NCI-H2029 treated with DMSO at 0.1 percent for 48 hours (cell line): ENCODE results near the gene WASF3.
"Not testable (repeated sequence)": the region's sequence is repeated elsewhere in the genome, so short reads cannot be mapped to it uniquely, and the experiment has no call there.

Experiments used
- DNase-seq: peaks from one replicate; lab custom pipeline; 2025; lab: John Stamatoyannopoulos, UW

Gene WASF3

GRCh38 chr13:26636073-26636472, 78.6 kb downstream of the WASF3 start:
- DNase-seq = not testable (repeated sequence)

DNA sequence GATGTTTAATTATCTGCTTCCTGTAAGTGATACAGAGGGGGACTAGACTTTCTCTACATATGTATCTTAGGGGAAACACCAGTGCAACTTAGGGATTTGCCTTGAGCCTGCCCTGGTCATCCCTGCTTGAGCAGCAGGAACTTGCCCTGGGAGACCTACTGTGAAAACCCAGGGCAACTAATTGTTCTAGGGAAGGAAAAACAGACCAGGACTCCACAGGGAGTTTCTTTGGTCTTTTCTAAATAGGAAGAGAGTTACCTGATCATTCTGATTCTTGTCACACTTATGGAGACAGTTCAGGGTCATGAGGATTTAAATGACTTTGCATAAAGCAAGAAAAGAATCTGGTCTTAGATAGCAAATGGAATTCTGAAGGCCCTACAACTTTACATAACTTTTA, 89.1 kb downstream of the WASF3 start:
- no peak for DNase-seq

GRCh38 chr13:26651234-26651633, 93.8 kb downstream of the WASF3 start:
- DNase-seq = no peak

GRCh38 chr13:26653310-26653709, 95.8 kb downstream of the WASF3 start:
- no peak for DNase-seq

DNA sequence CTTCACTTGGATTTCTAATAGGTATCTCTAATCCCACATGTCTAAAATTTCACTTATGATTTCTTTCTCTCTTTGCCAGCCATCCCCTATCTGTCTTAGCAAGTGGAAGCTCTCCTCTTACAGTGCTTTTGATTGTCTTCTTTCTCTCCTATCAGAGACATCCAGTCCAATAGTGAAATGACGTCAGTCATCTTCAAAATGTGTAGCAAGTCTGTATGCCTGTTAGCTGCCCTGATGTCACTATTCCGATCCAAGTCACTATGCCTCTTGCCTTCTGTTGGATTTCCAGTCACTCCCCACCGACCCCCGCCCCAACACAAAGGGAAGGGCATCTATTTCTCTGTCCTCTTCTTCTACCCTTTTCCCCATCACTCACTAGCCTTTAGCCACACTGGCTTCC, 96.4 kb downstream of the WASF3 start:
- no peak for DNase-seq

- no peak for DNase-seq
These were observed 99.4 kb downstream of the WASF3 start for GRCh38 chr13:26656919-26657318.

DNA sequence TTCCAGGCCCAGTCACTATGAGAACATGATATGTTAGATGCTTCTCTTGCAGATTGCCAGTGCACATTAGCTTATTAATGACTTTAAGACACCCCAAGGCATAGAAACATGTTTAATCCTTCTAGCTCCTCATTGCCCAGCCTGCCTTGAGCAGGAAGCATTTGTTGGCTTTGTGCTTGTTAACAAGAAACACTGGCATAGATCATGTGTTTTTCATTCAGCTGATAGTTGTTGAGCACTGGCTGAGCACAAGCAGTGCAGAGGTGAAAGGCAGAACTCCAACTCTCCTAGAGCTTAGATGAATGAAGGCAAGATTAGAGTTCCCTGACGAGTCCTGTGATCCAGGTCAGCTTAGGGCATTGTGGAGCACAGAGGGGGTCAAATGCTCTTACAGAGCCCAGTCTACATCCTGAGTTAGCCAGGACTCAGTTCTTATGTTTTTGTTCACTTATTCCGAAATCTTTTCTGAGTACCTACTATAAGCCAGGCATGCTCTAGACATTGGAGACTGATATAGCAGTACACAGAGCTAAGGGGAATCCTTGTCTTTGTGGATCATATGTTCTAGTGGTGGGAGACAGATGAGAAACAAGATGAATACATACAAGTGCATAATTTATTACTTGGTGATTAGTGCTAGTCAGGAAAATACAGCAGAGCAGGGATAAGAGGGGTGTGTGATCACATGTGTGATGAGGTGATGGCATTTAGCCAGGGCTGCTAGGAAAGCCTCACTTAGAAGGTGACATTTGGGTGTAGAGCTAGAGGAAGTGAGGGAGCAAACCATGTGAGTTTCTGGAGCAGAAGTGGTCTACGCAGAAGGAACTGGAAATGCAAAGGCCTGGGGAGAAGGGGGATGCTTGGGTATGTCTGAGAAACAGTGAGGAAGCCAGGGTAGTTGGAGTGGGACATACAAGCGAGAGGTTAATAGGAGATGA, 101.2 kb downstream of the WASF3 start:
- no peak for DNase-seq

DNA sequence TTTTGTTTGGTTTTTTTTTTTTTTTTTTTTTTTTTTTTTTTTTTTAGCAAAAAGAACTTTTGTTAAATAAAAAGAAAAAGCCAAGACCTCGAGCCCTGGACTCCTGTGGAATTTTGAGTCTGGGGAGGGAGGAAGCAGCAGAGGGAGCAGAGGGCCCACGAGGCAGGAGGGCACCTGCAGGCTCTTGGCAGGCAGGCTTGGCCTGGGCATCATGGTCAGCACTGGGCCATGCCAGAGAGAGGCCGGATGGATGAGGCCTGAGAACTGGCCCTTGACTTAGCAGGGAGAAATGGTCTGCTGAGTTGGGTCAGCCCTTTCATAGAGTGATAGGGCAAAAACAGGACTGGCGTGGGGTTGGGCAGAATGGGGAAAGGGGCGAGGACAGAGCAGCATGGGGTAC, 102.7 kb downstream of the WASF3 start:
- no peak for DNase-seq

DNA sequence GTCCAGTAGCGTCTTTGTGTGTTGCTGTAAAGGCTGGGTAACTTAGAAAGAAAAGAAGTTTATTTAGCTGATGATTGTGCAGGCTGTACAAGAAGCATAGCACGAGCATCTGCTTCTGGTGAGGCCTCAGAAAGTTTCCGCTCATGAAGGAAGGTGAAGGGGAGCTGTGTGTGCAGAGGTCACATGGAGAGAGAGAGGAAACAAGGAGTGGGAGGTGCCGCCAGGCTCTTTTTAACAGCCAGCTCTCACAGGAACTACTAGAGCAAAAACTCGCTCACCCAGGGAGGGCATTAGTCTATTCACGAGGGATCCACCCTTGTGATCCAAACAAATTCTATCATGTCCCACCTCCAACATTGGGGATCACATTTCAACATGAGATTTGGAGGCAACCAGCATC, 103.3 kb downstream of the WASF3 start:
- DNase-seq = no peak

DNA sequence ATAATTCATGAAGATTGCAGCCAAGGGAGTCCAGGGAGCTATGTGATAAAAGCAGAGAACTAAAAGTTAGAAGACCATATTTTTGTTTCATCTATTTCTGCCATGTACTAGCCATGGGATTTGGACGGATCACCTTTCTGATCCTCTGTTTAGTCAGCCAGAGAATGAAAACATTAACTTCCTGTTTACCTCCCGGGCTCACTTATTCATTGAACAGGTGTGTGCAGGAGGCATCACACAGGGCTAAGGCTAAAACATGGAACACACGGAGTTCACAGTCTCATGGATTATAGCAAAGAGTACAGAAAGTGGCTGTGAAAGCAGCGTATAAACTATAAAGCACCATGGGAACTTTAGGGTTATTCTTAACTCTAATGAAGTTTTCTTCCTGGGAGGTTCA, 106.3 kb downstream of the WASF3 start:
- peak; percentile 22 for DNase-seq

GRCh38 chr13:26664286-26664685, 106.8 kb downstream of the WASF3 start:
- no peak for DNase-seq

DNA sequence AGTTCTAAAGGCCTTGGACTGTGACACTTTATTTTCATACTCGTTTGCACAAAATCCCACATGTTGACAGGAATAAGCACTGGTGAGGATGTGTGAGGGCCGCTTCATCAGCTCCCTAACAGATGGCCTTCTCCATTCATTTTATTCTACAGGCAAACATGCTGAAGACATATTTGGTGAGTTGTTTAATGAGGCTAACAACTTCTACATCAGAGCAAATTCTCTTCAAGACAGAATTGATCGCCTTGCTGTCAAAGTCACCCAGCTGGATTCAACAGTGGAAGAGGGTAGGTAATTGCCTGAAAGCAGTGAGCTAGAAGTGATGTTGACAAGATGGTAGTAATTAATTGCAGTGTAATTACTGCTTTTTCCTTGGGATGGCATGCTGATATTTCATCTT, 107.4 kb downstream of the WASF3 start:
- DNase-seq = no peak

- no peak for DNase-seq
These were observed 111.1 kb downstream of the WASF3 start for GRCh38 chr13:26668357-26669146.

GRCh38 chr13:26673890-26674289, 116.4 kb downstream of the WASF3 start:
- no peak for DNase-seq

- no peak for DNase-seq
These were observed 119.7 kb downstream of the WASF3 start for GRCh38 chr13:26677156-26677555.

DNA sequence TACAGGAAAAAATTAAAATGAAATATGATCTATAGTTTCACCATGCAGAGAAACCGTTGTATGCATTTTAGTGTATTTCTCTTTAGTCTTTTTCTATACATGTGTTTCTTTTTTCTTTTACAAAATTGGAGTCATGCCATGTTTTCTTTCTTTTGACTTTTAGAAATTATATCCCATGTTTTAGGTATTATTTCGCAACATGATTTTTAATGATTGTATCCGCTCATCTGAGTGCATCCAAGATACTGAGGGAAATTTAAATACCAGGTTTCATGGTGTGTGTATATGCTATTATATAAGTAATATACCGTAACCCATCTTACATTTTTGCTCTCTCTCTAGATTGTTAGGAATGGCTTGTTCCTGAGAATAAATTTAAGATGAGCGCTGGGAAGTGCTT, 120.8 kb downstream of the WASF3 start:
- DNase-seq = no peak

- no peak for DNase-seq
These were observed 121.3 kb downstream of the WASF3 start for GRCh38 chr13:26678796-26679195.

DNA sequence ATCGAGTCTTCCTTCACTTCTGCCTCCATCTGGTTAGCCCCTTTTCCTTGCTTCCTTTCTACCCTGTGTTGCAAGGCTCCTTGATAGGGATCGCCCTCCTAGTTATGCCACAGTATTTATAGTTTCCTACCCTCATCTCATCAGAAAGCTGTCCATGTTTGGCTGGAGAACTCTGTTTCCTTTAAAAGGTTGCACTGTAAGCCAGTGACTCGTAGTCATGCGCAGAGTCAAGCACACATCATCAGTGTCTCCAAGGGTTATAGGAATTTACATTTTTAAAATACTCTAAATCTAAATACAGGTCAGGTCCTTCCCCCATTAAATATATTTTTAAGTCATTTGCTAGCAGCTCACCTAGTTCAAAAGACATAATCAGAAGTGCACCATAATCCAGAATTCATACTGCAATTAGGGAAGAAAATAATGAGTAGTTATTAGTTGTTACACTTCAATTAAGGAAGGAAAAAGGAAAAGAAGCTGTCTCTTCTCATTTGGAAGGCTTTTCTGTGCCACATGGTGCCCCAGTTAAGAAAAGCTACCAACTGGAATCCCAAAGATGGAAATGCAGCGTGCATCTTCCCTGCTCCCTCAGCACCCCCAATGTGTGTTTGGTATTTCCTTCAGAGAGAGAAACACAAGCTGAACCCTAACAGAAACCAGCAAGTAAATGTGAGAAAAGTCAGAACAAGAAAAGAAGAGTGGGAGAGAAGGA, 122.1 kb downstream of the WASF3 start:
- no peak for DNase-seq

DNA sequence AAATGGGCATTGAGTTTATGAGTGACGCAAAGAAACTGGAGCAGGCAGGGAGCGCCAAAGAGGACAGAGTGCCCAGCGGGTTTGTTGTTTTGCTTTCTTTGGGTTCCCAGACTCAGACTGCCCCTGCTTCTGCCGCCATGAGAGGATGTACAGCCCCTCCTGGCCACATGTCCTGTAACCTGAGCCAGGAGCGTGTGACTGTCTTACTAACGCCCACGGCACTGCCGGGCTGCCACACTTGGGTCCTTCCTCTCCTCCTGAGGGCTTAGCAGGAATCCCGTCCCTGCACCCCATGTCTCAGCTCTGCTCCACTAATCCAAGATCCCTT, 122.6 kb downstream of the WASF3 start:
- no peak for DNase-seq

DNA sequence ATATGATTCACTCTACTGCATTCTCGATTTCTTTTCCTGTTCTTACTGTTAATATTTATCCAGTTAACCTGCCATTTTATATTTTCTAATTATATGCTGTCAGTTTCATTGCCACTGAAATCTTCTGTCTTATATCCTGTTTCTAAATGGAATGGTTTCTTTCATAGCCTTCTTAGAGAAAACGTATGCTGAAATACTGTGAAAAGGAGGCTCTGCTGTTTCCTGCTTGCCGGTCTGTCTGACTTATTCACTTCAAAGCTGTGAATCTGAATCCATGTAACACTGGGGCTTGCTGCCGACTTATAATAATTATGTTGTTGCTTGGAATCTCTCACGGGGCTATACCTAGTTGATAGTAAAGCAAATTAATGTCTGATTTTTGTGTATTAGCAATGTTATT, 123.1 kb downstream of the WASF3 start:
- DNase-seq = no peak

DNA sequence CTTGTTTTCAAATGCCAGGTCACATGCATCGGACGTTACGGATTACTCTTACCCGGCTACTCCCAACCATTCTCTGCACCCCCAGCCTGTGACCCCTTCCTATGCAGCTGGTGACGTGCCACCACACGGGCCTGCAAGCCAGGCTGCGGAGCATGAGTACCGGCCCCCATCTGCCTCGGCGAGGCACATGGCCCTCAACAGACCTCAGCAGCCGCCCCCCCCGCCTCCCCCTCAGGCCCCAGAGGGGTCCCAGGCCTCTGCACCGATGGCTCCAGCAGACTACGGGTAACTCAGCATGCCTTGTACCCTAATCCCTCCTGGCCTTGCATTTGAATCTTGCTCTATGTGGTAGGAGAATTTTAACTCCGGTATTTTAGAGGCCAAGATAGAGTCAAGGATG, 123.6 kb downstream of the WASF3 start:
- no peak for DNase-seq

DNA sequence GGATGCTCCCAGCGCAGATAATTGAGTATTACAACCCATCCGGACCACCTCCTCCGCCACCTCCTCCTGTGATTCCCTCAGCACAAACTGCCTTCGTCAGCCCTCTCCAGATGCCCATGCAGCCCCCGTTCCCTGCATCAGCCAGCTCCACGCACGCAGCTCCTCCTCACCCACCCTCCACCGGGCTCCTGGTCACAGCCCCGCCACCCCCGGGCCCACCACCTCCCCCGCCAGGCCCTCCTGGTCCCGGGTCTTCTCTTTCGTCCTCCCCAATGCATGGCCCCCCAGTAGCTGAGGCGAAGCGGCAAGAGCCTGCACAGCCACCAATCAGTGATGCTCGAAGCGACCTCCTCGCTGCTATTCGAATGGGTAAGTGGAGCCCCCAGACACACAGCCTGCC, 125.1 kb downstream of the WASF3 start:
- no peak for DNase-seq

GRCh38 chr13:26685606-26686005, 128.1 kb downstream of the WASF3 start:
- no peak for DNase-seq
